Measurements from ENCODE around the gene MCM5. TPM values are rescaled to one million over a fixed set of nuclear protein-coding genes. Genes with fewer than 3 reads are reported as not detected.

MCM5 gene
- total and polyA plus RNA-seq, 2 of the 13 experiments (the other 11 are each of a cell fraction or from before 2014, with no cell fraction given), result 40.2 to 93.5 TPM

GRCh38 chr22:35413624-35414023 lies 13.7 kb downstream of the MCM5 start:
- ATAC-seq (no peak), FAIRE-seq (no peak), DNase-seq (ENCODE audit: low spot score) (no peak)
- in situ Hi-C loops (cut with HindIII; ENCODE audit: extremely low pct_ligation_motif_present, low pct_unique_long_range_greater_than_20kb) (no loop called here), intact Hi-C loops (cut with micrococcal nuclease; ENCODE audit: unreplicated experiment) (loop anchor here (5.0 kb wide), 1 partner anchor 61 kb away; no protein-coding TSS in a partner anchor)
- no peak overlapping the region for H3K4me2 ChIP-seq (ENCODE audit: low read depth, low read length)
- no peak overlapping the region for H3K4me3 ChIP-seq (replicated peaks in 1 of 3; ENCODE audit: insufficient read depth in 1 of 3, low read depth in 2 of 3, low read length in 3 of 3)
- TF ChIP-seq TARDBP (CRISPR knock-in tag; IDR thresholded peaks at IDR 0.05), result no peak
- no peak for TF ChIP-seq LRRFIP1 (CRISPR knock-in tag; conservative IDR thresholded peaks at IDR 0.05)
- TF ChIP-seq STAT6 (CRISPR knock-in tag; IDR thresholded peaks at IDR 0.05; ENCODE audit: borderline replicate concordance), result no peak
- TF ChIP-seq NFRKB (IDR thresholded peaks at IDR 0.05), result no peak
- no peak for TF ChIP-seq USF2 (IDR thresholded peaks at IDR 0.05; ENCODE audit: low read depth, low read length)
- TF ChIP-seq USF2 (CRISPR knock-in tag; IDR thresholded peaks at IDR 0.05; ENCODE audit: borderline replicate concordance), result no peak
- TF ChIP-seq POGZ (CRISPR knock-in tag; IDR thresholded peaks at IDR 0.05), result no peak
- TF ChIP-seq ZNF101 (CRISPR knock-in tag; IDR thresholded peaks at IDR 0.05; ENCODE audit: borderline replicate concordance, low read depth), result no peak
- no peak for TF ChIP-seq ZNF777 (CRISPR knock-in tag; IDR thresholded peaks at IDR 0.05)
- ChIA-PET CTCF (ENCODE audit: low intra/inter-chr PET ratio, low total read pairs) (no interaction called here), POLR2A (no interaction called here)
- H3K9ac ChIP-seq (ENCODE audit: insufficient read depth, low read depth, low read length), result no peak overlapping the region
- H2AFZ ChIP-seq (ENCODE audit: low read length), result no peak overlapping the region
- no peak overlapping the region for H3K27ac ChIP-seq (ENCODE audit: extremely low read length, insufficient read depth, low read length)
- H3K9me3 ChIP-seq (ENCODE audit: low read length), result no peaks in the 10 kb centered on the region
- H4K20me1 ChIP-seq (ENCODE audit: insufficient read depth, low read length), result no peaks in the 10 kb centered on the region
- peaks cover 29 to 84% of the 10 kb centered on the region in 2 experiments for H3K36me3 ChIP-seq (replicated peaks in 1 of 2; ENCODE audit: control insufficient read depth in 1 of 2, insufficient read depth in 2 of 2, low read length in 2 of 2)
- peaks cover 23% of the 10 kb centered on the region for H3K4me1 ChIP-seq (ENCODE audit: insufficient read depth, low read length)
- H3K27me3 ChIP-seq (ENCODE audit: control insufficient read depth in 1 of 2, insufficient read depth in 2 of 2, low read length in 2 of 2), result no peaks in the 10 kb centered on the region
- H3K79me2 ChIP-seq (ENCODE audit: insufficient read depth, low read length), result no peaks in the 10 kb centered on the region
- WGBS (ENCODE audit: low lambda C conversion rate), result 82% methylated on average over 2 of the region's 4 CpGs
- BruUV-seq (replicated peaks), result no TSS peak

Data from HepG2 (cell line).